Keratinocyte (primary cell): ENCODE results near the gene DRD1. TPM values are rescaled to one million over a fixed set of nuclear protein-coding genes. Genes with fewer than 3 reads are reported as not detected.

Experiments
- DNase-seq: peaks from one replicate; pipeline ENCODE4 v3.0.0-alpha.2; 2011; ENCODE audit warnings: low read depth, missing footprints, low spot score
- FAIRE-seq: peaks from 2 replicates; lab custom pipeline; 2011; peaks lifted over from hg19 to GRCh38; lab: Jason Lieb, UNC
- H2AFZ ChIP-seq: 2 replicates; pipeline ENCODE4 v1.6.0; 2012; ENCODE audit warnings: low read length, control low read depth, inconsistent platforms; ENCODE audit not compliant: control insufficient read depth
- H3K27ac ChIP-seq: 2 replicates; pipeline ENCODE4 v1.5.1; 2011; ENCODE audit warnings: low read length; ENCODE audit not compliant: control insufficient read depth, insufficient read depth
- H3K27me3 ChIP-seq: 3 replicates; pipeline ENCODE4 v1.6.0; 2011; ENCODE audit warnings: low read length; ENCODE audit not compliant: control insufficient read depth, insufficient read depth; ENCODE audit errors: extremely low read depth
- H3K36me3 ChIP-seq, 2 experiments: 2 replicates in 1 of 2; 3 replicates in 1 of 2; pipeline ENCODE4 v1.5.1; 2011; ENCODE audit warnings: low read length in 2 of 2, mild to moderate bottlenecking in 1 of 2; ENCODE audit not compliant: control insufficient read depth in 2 of 2, insufficient read depth in 2 of 2; ENCODE audit errors: extremely low read depth in 1 of 2
- H3K4me1 ChIP-seq: 3 replicates; pipeline ENCODE4 v1.5.1; 2011; ENCODE audit warnings: low read length; ENCODE audit not compliant: control insufficient read depth, insufficient read depth; ENCODE audit errors: extremely low read depth
- H3K4me2 ChIP-seq: 3 replicates; pipeline ENCODE4 v1.6.0; 2011; ENCODE audit warnings: low read depth, low read length; ENCODE audit not compliant: control insufficient read depth, insufficient read depth; ENCODE audit errors: extremely low read depth
- H3K4me3 ChIP-seq, 3 experiments: fragments of 200-600 bp in 1 of 3; sonication (generic) in 1 of 3; 2 replicates in 2 of 3; 3 replicates in 1 of 3; pipeline ENCODE4 v1.5.1; 2011 to 2016; ENCODE audit warnings: low read length in 3 of 3, mild to moderate bottlenecking in 3 of 3, control low read depth in 2 of 3, inconsistent platforms in 1 of 3, low read depth in 1 of 3, mixed read lengths in 1 of 3, mixed run types in 1 of 3, moderate library complexity in 1 of 3; ENCODE audit not compliant: control insufficient read depth in 2 of 3, insufficient read depth in 2 of 3; ENCODE audit errors: extremely low read depth in 1 of 3
- H3K79me2 ChIP-seq: 2 replicates; pipeline ENCODE4 v1.6.0; 2012; ENCODE audit warnings: low read length; ENCODE audit not compliant: control insufficient read depth, insufficient read depth
- H3K9ac ChIP-seq: 3 replicates; pipeline ENCODE4 v1.6.0; 2011; ENCODE audit warnings: low read length; ENCODE audit not compliant: control insufficient read depth, insufficient read depth; ENCODE audit errors: extremely low read depth
- H3K9me1 ChIP-seq: 3 replicates; pipeline ENCODE4 v1.6.0; 2011; ENCODE audit warnings: low read length; ENCODE audit not compliant: control insufficient read depth, insufficient read depth; ENCODE audit errors: extremely low read depth
- H3K9me3 ChIP-seq: 2 replicates; pipeline ENCODE4 v1.5.1; 2012; ENCODE audit warnings: low read depth, low read length; ENCODE audit not compliant: control insufficient read depth
- H4K20me1 ChIP-seq: 3 replicates; pipeline ENCODE4 v1.6.0; 2011; ENCODE audit warnings: low read length; ENCODE audit not compliant: control insufficient read depth, insufficient read depth; ENCODE audit errors: extremely low read depth
- CTCF ChIP-seq, 3 experiments: IDR thresholded peaks in 1 of 3; conservative IDR thresholded peaks in 1 of 3; optimal IDR thresholded peaks in 1 of 3; 2 replicates in 2 of 3; 3 replicates in 1 of 3; pipeline versions ENCODE3 to v1.5.1; 2011; ENCODE audit warnings: low read length in 3 of 3, mild to moderate bottlenecking in 3 of 3, moderate library complexity in 2 of 3, control low read depth in 1 of 3, inconsistent platforms in 1 of 3; ENCODE audit not compliant: insufficient read depth in 2 of 3; ENCODE audit errors: extremely low read depth in 1 of 3
- EZH2 ChIP-seq: IDR thresholded peaks from one replicate; pipeline ENCODE4 v1.6.1; 2012; ENCODE audit warnings: inconsistent platforms, mild to moderate bottlenecking, low read length, moderate library complexity
- dilution Hi-C: fragments of 300-500 bp; cut with MboI; formaldehyde crosslinking; loops from one replicate; pipeline ENCODE4 v1.7.0; 2020; ENCODE audit warnings: low sequenced_read_pairs; ENCODE audit not compliant: extremely low pct_ligation_motif_present
- polyA plus RNA-seq, 5 experiments: library from polyadenylated mRNA; depleted of rRNA in 3 of 5; stranded (reverse) in 3 of 5; stranded (forward) in 1 of 5; unstranded in 1 of 5; fragments of >200 nt; gene quantifications; 1 replicate in 1 of 5; 2 replicates in 3 of 5; 3 replicates in 1 of 5; pipeline versions ENCODE4 v1.2.1 to v1.2.3, GENCODE V29; 2011 to 2012; ENCODE audit warnings: missing spikeins in 2 of 5, low read depth in 1 of 5, low replicate concordance in 1 of 5

The DRD1 gene
- polyA plus RNA-seq, 1 donor (not counting 4 experiments of a cell fraction or from before 2014, with no cell fraction given), result not detected

DNA sequence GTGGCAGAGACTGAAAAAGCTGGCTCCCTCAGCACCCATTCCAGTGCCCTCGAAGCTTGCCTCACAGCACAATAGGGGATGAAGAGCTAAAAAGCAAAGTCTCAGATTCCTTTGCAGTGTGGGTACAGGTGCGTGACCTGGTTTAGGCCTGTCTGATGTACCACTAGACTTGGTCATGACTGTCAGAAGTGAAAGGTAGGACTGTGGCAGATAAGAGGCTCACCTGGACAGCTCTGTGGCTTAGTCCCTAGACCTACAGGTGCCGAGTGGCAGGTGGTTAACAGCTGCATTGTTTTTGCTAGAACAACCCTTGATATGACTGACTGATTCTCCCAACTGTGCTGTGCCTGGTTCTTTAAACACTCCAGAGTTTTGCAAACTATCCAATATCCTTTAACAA is 19.7 kb upstream of the DRD1 start:
- H3K27me3 ChIP-seq, result peaks cover 2% of the 10 kb centered on the region
- FAIRE-seq (no peak), DNase-seq (no peak)
- no peaks in the 10 kb centered on the region for H3K9me1 ChIP-seq
- no peaks in the 10 kb centered on the region for H3K9me3 ChIP-seq
- H2AFZ ChIP-seq, result no peak overlapping the region
- H3K4me2 ChIP-seq, result no peak overlapping the region
- no peak overlapping the region for H3K9ac ChIP-seq
- no peaks in the 10 kb centered on the region for H3K36me3 ChIP-seq
- dilution Hi-C loops, result no loop called here
- H3K4me3 ChIP-seq, result no peak overlapping the region
- peaks cover 9% of the 10 kb centered on the region for H3K4me1 ChIP-seq
- H3K27ac ChIP-seq, result no peak overlapping the region
- H3K79me2 ChIP-seq, result no peaks in the 10 kb centered on the region
- H4K20me1 ChIP-seq, result no peaks in the 10 kb centered on the region
- TF ChIP-seq CTCF (optimal IDR thresholded peaks at IDR 0.05 in 1 of 3, IDR thresholded peaks at IDR 0.05 in 1 of 3, conservative IDR thresholded peaks at IDR 0.05 in 1 of 3; ENCODE audit: extremely low read depth in 1 of 3, insufficient read depth in 2 of 3, low read length in 3 of 3), result no peak
- no peak for TF ChIP-seq EZH2

- Histone ChIP-seq H3K36me3 (no peaks in the 10 kb centered on the region), H3K27me3 (peaks cover 2% of the 10 kb centered on the region), H3K4me3 (no peak overlapping the region), H2AFZ (no peak overlapping the region), H3K9me3 (no peaks in the 10 kb centered on the region), H3K27ac (no peak overlapping the region), H3K4me2 (no peak overlapping the region), H3K4me1 (no peaks in the 10 kb centered on the region), H3K9me1 (no peaks in the 10 kb centered on the region), H3K79me2 (no peaks in the 10 kb centered on the region), H3K9ac (no peak overlapping the region), H4K20me1 (no peaks in the 10 kb centered on the region)
- FAIRE-seq (no peak), DNase-seq (no peak)
- dilution Hi-C loops, result no loop called here
- no peak for TF ChIP-seq EZH2
- no peak for TF ChIP-seq CTCF (optimal IDR thresholded peaks at IDR 0.05 in 1 of 3, IDR thresholded peaks at IDR 0.05 in 1 of 3, conservative IDR thresholded peaks at IDR 0.05 in 1 of 3; ENCODE audit: extremely low read depth in 1 of 3, insufficient read depth in 2 of 3, low read length in 3 of 3)
These were observed 17.4 kb upstream of the DRD1 start for GRCh38 chr5:175461370-175461769.
